ENCODE data around the gene SPTBN4.

- no peak for TF ChIP-seq CTCF (conservative IDR thresholded peaks at IDR 0.05)
- no peak for TF ChIP-seq EZH2 (IDR thresholded peaks at IDR 0.05; ENCODE audit: low read depth)
Measured at GRCh38 chr19:40489882-40490230, 23.1 kb downstream of the SPTBN4 start.

Measured in PC-9 (cell line).